Esophagus (tissue), 2 donors: ENCODE measurements around the gene TTN. TPM values are rescaled to one million over a fixed set of nuclear protein-coding genes. Genes with fewer than 3 reads are reported as not detected.
A peak's percentile ranks its signal among the peaks of the same experiment; 100 is the strongest.

Experiments used
- H3K27ac ChIP-seq, 2 donors: one replicate each; pipeline ENCODE4 v1.5.1; 2013; ENCODE audit warnings: low read depth in 2 of 2, mild to moderate bottlenecking in 2 of 2, inconsistent platforms in 1 of 2, low read length in 1 of 2, moderate library complexity in 1 of 2
- H3K27me3 ChIP-seq, 2 donors: one replicate each; pipeline ENCODE4 v1.6.1; 2013; ENCODE audit warnings: low read length in 2 of 2, control low read depth in 1 of 2, mild to moderate bottlenecking in 1 of 2; ENCODE audit not compliant: insufficient read depth in 2 of 2, control insufficient read depth in 1 of 2
- H3K36me3 ChIP-seq, 2 donors: one replicate each; pipeline ENCODE4 v1.6.1; 2013; ENCODE audit warnings: low read length in 1 of 2; ENCODE audit not compliant: control insufficient read depth in 2 of 2, insufficient read depth in 2 of 2
- H3K4me1 ChIP-seq, 2 donors: one replicate each; pipeline ENCODE4 v1.6.1; 2013; ENCODE audit warnings: low read length in 1 of 2; ENCODE audit not compliant: control insufficient read depth in 2 of 2, insufficient read depth in 2 of 2
- H3K4me3 ChIP-seq, 2 donors: one replicate each; pipeline ENCODE4 v1.5.1; 2013; ENCODE audit warnings: low read length in 2 of 2, mild to moderate bottlenecking in 2 of 2, low read depth in 1 of 2, moderate library complexity in 1 of 2
- H3K9me3 ChIP-seq, 2 donors: one replicate each; pipeline ENCODE4 v1.6.1; 2013; ENCODE audit warnings: mild to moderate bottlenecking in 2 of 2, low read depth in 1 of 2, low read length in 1 of 2, moderate library complexity in 1 of 2; ENCODE audit not compliant: control insufficient read depth in 2 of 2, insufficient read depth in 1 of 2
- WGBS, 2 donors: extraction: QIAGEN DNeasy Blood & Tissue Kit; methylation state at CpG; one replicate each; pipeline ENCODE4 v1.1.7; 2013; 5-methylcytosine and 5-hydroxymethylcytosine counted together
- polyA plus RNA-seq, 2 donors: library from polyadenylated mRNA; stranded (reverse); fragments of 200-250 nt; gene quantifications; one replicate each; pipeline ENCODE4 v1.2.3, GENCODE V29; 2013
- donor health status: healthy with polysubstance abuse.
- donor health status: Bipolar disorder and iron deficiency.

TTN gene
- polyA plus RNA-seq, 2 donors: 0.09 to 0.59 TPM

- Histone ChIP-seq H3K27ac (no peak overlapping the region), H3K4me1 (no peaks in the 10 kb centered on the region), H3K27me3 (no peaks in the 10 kb centered on the region), H3K9me3 (no peaks in the 10 kb centered on the region), H3K4me3 (no peak overlapping the region), H3K36me3 (peaks cover 9 to 11% of the 10 kb centered on the region in 2 donors)
- 77 to 82% methylated on average over 4 of the region's 4 CpGs for WGBS, 2 donors
Observed at GRCh38 chr2:178496049-178496448, 311.2 kb downstream of the TTN start.

- Histone ChIP-seq H3K36me3 (peaks cover 5 to 9% of the 10 kb centered on the region in 2 donors), H3K9me3 (no peaks in the 10 kb centered on the region), H3K27me3 (no peaks in the 10 kb centered on the region), H3K4me3 (no peak overlapping the region), H3K27ac (no peak overlapping the region), H3K4me1 (no peaks in the 10 kb centered on the region)
- WGBS, 2 donors: 90 to 91% methylated on average over 6 of the region's 6 CpGs
Observed at GRCh38 chr2:178491612-178492011, 315.6 kb downstream of the TTN start.

- Histone ChIP-seq H3K4me1 (peaks cover 0 to 2% of the 10 kb centered on the region in 2 donors), H3K27me3 (no peaks in the 10 kb centered on the region), H3K36me3 (no peaks in the 10 kb centered on the region), H3K27ac (no peak overlapping the region), H3K4me3 (no peak overlapping the region), H3K9me3 (no peaks in the 10 kb centered on the region)
- WGBS, 2 donors: 70 to 74% methylated on average over 3 of the region's 3 CpGs
Observed at GRCh38 chr2:178485356-178485755, 321.9 kb downstream of the TTN start.

- Histone ChIP-seq H3K27ac (no peak overlapping the region), H3K4me3 (no peak overlapping the region), H3K27me3 (no peaks in the 10 kb centered on the region), H3K9me3 (no peaks in the 10 kb centered on the region), H3K4me1 (peaks cover 0 to 2% of the 10 kb centered on the region in 2 donors), H3K36me3 (no peaks in the 10 kb centered on the region)
- 46 to 49% methylated on average over 6 of the region's 6 CpGs for WGBS, 2 donors
Observed at GRCh38 chr2:178484245-178485041, 322.8 kb downstream of the TTN start.

GRCh38 chr2:178482437-178482836 lies 324.8 kb downstream of the TTN start:
- Histone ChIP-seq H3K27ac (no peak overlapping the region), H3K4me3 (no peak overlapping the region), H3K4me1 (peaks cover 0 to 2% of the 10 kb centered on the region in 2 donors), H3K27me3 (no peaks in the 10 kb centered on the region), H3K9me3 (no peaks in the 10 kb centered on the region), H3K36me3 (no peaks in the 10 kb centered on the region)
- 77 to 90% methylated on average over 4 of the region's 4 CpGs for WGBS, 2 donors

- 0 to 1% methylated on average over 54 to 92 of the region's 92 CpGs for WGBS, 2 donors
Observed at GRCh38 chr2:178480227-178481181, 326.7 kb downstream of the TTN start, which contains the start of gene PLEKHA3. TSS of gene PLEKHA3 (plus strand) at chr2:178480457. CDS start at chr2:178480870, 413 bp downstream.

GRCh38 chr2:178479758-178480226 lies 327.4 kb downstream of the TTN start:
- H3K27me3 ChIP-seq: no peaks in the 10 kb centered on the region
- peak overlapping the region; percentile 69 to 96 for H3K4me3 ChIP-seq
- H3K27ac ChIP-seq: peak overlapping the region; percentile 57 to 76
- no peaks in the 10 kb centered on the region for H3K9me3 ChIP-seq
- WGBS, 2 donors: 25 to 28% methylated on average over 17 to 19 of the region's 19 CpGs
- no peaks in the 10 kb centered on the region for H3K36me3 ChIP-seq
- peaks cover 0 to 2% of the 10 kb centered on the region in 2 donors for H3K4me1 ChIP-seq

More at GRCh38 chr2:178480227-178481181, 326.7 kb downstream of the TTN start, which contains the start of gene PLEKHA3:
- Histone ChIP-seq H3K4me3 (peak within 1 kb of the TSS; percentile 69 to 96), H3K4me1 (peaks cover 0 to 2% of the 10 kb centered on the region in 2 donors), H3K9me3 (no peaks in the 10 kb centered on the region), H3K36me3 (no peaks in the 10 kb centered on the region), H3K27ac (peak within 1 kb of the TSS; percentile 76 to 81), H3K27me3 (no peaks in the 10 kb centered on the region)

- 47% methylated on average over 4 of the region's 4 CpGs for whole genome bisulfite sequencing, 2 donors
- Histone ChIP-seq H3K36me3 (no peaks in the 10 kb centered on the region), H3K4me3 (peak overlapping the region; percentile 63 to 90), H3K27ac (peak overlapping the region; percentile 81 to 97), H3K9me3 (no peaks in the 10 kb centered on the region), H3K27me3 (no peaks in the 10 kb centered on the region), H3K4me1 (peaks cover 0 to 2% of the 10 kb centered on the region in 2 donors)
Observed at GRCh38 chr2:178479275-178479616, 328.0 kb downstream of the TTN start.
